ENCODE data around the gene ZNF575.
A peak's percentile ranks its signal among the peaks of the same experiment; 100 is the strongest.

ZNF575 gene

GRCh38 chr19:43581467-43581866 is 48.5 kb downstream of the ZNF575 start:
- WGBS (ENCODE audit: extremely low coverage, insufficient coverage, low lambda C conversion rate) = no CpG with 5 or more reads among the region's 7 CpGs
- peak overlapping the region; percentile 0 for H3K4me2 ChIP-seq (ENCODE audit: low read length)
- H2BK15ac ChIP-seq (replicated peaks; ENCODE audit: low read depth) = no peak overlapping the region
- no peaks in the 10 kb centered on the region for H3K79me2 ChIP-seq (ENCODE audit: control insufficient read depth, insufficient read depth, low read length)
- H3K4me1 ChIP-seq (ENCODE audit: control insufficient read depth, low read depth, low read length) = peaks cover 6% of the 10 kb centered on the region
- H3K36me3 ChIP-seq (ENCODE audit: control insufficient read depth, insufficient read depth, low read length) = no peaks in the 10 kb centered on the region
- no peak overlapping the region for H3K18ac ChIP-seq (ENCODE audit: low read length)
- H3K4me3 ChIP-seq (ENCODE audit: low read length) = no peak overlapping the region
- H2AK5ac ChIP-seq (ENCODE audit: low read length) = peak overlapping the region; percentile 15
- H3K56ac ChIP-seq (ENCODE audit: low read length) = peak overlapping the region; percentile 80
- no peak overlapping the region for H4K5ac ChIP-seq (ENCODE audit: low read length)
- H3K9ac ChIP-seq (ENCODE audit: low read length) = peak overlapping the region; percentile 16
- no peak for DNase-seq
- H3K4ac ChIP-seq (ENCODE audit: low read depth, low read length) = no peak overlapping the region
- no peak overlapping the region for H3K23ac ChIP-seq (ENCODE audit: low read length)
- H3K27me3 ChIP-seq (ENCODE audit: insufficient read depth, low read length, poor library complexity) = no peaks in the 10 kb centered on the region
- no peak overlapping the region for H2BK5ac ChIP-seq (ENCODE audit: low read length)
- no peak overlapping the region for H3K27ac ChIP-seq (ENCODE audit: low read depth, low read length)
- H2BK120ac ChIP-seq (ENCODE audit: low read depth, low read length) = no peak overlapping the region
- H4K8ac ChIP-seq (ENCODE audit: low read depth, low read length) = no peak overlapping the region
- peaks cover 1% of the 10 kb centered on the region for H3K79me1 ChIP-seq (ENCODE audit: low read length)

GRCh38 chr19:43582495-43582894 is 49.5 kb downstream of the ZNF575 start:
- Histone ChIP-seq H4K5ac (ENCODE audit: low read length) (no peak overlapping the region), H3K56ac (ENCODE audit: low read length) (no peak overlapping the region), H3K4ac (ENCODE audit: low read depth, low read length) (no peak overlapping the region), H3K27ac (ENCODE audit: low read depth, low read length) (no peak overlapping the region), H3K4me2 (ENCODE audit: low read length) (no peak overlapping the region), H3K4me1 (ENCODE audit: control insufficient read depth, low read depth, low read length) (peaks cover 5% of the 10 kb centered on the region), H3K18ac (ENCODE audit: low read length) (no peak overlapping the region), H3K4me3 (ENCODE audit: low read length) (no peak overlapping the region), H2BK5ac (ENCODE audit: low read length) (no peak overlapping the region), H3K79me2 (ENCODE audit: control insufficient read depth, insufficient read depth, low read length) (no peaks in the 10 kb centered on the region), H2BK120ac (ENCODE audit: low read depth, low read length) (no peak overlapping the region), H2BK15ac (replicated peaks; ENCODE audit: low read depth) (no peak overlapping the region), H3K36me3 (ENCODE audit: control insufficient read depth, insufficient read depth, low read length) (peaks cover 1% of the 10 kb centered on the region), H3K23ac (ENCODE audit: low read length) (no peak overlapping the region), H3K79me1 (ENCODE audit: low read length) (peaks cover 1% of the 10 kb centered on the region), H4K8ac (ENCODE audit: low read depth, low read length) (no peak overlapping the region), H2AK5ac (ENCODE audit: low read length) (no peak overlapping the region), H3K9ac (ENCODE audit: low read length) (no peak overlapping the region), H3K27me3 (ENCODE audit: insufficient read depth, low read length, poor library complexity) (no peaks in the 10 kb centered on the region)
- DNase-seq = no peak
- WGBS (ENCODE audit: extremely low coverage, insufficient coverage, low lambda C conversion rate) = no CpG with 5 or more reads among the region's 2 CpGs

- Histone ChIP-seq H3K4me3 (ENCODE audit: low read length) (no peak overlapping the region), H3K4ac (ENCODE audit: low read depth, low read length) (no peak overlapping the region), H2BK15ac (replicated peaks; ENCODE audit: low read depth) (no peak overlapping the region), H4K5ac (ENCODE audit: low read length) (no peak overlapping the region), H2AK5ac (ENCODE audit: low read length) (no peak overlapping the region), H3K79me2 (ENCODE audit: control insufficient read depth, insufficient read depth, low read length) (no peaks in the 10 kb centered on the region), H3K4me1 (ENCODE audit: control insufficient read depth, low read depth, low read length) (peaks cover 5% of the 10 kb centered on the region), H3K27me3 (ENCODE audit: insufficient read depth, low read length, poor library complexity) (no peaks in the 10 kb centered on the region), H4K8ac (ENCODE audit: low read depth, low read length) (no peak overlapping the region), H3K23ac (ENCODE audit: low read length) (no peak overlapping the region), H3K56ac (ENCODE audit: low read length) (no peak overlapping the region), H3K18ac (ENCODE audit: low read length) (no peak overlapping the region), H2BK120ac (ENCODE audit: low read depth, low read length) (no peak overlapping the region), H2BK5ac (ENCODE audit: low read length) (no peak overlapping the region), H3K4me2 (ENCODE audit: low read length) (no peak overlapping the region), H3K79me1 (ENCODE audit: low read length) (peaks cover 1% of the 10 kb centered on the region), H3K27ac (ENCODE audit: low read depth, low read length) (no peak overlapping the region), H3K36me3 (ENCODE audit: control insufficient read depth, insufficient read depth, low read length) (peaks cover 1% of the 10 kb centered on the region), H3K9ac (ENCODE audit: low read length) (no peak overlapping the region)
- DNase-seq = no peak
- WGBS (ENCODE audit: extremely low coverage, insufficient coverage, low lambda C conversion rate) = no CpG with 5 or more reads among the region's 1 CpG
These were observed 51.5 kb downstream of the ZNF575 start for GRCh38 chr19:43584484-43584883.

Data from mesendoderm (in vitro differentiated cells).